Fibroblast of mammary gland (primary cell): ENCODE results near the gene CDC25B.

Source experiments
- DNase-seq: peaks from one replicate; pipeline ENCODE4 v3.0.0-alpha.2; 2010; ENCODE audit warnings: low read depth
- H3K4me3 ChIP-seq: 2 replicates; pipeline ENCODE4 v1.5.1; 2011; ENCODE audit warnings: low read depth, mild to moderate bottlenecking, low read length, moderate library complexity; ENCODE audit not compliant: control insufficient read depth
- TF ChIP-seq, protein P1 (sequence below): conservative IDR thresholded peaks from 2 replicates; pipeline ENCODE4 v1.5.1; 2011; ENCODE audit warnings: low read depth, low read length, inconsistent platforms; ENCODE audit not compliant: control insufficient read depth, insufficient read depth

Gene CDC25B

DNA sequence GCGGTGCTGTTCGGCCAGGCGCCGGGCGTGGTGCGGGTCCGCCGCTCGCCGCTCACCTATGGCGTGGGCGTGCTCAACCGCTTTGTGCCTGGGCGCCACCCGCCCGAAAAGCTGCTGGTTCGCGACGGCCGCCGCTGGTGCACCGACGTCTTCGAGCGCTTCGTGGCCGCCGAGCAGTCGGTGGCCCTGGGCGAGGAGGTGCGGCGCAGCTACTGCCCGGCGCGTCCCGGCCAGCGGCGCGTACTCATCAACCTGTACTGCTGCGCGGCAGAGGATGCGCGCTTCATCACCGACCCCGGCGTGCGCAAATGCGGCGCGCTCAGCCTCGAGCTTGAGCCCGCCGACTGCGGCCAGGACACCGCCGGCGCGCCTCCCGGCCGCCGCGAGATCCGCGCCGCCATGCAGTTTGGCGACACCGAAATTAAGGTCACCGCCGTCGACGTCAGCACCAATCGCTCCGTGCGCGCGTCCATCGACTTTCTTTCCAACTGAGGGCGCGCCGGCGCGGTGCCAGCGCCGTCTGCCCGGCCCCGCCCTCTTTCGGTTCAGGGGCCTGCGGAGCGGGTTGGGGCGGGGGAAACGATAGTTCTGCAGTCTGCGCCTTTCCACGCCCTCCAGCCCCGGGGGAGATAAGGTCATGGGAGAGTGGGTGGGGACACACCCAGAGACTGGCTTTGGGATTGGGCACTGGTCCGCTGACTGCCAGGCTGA, 44.3 kb upstream of the CDC25B start:
- no peak for DNase-seq
- TF ChIP-seq, protein P1, sequence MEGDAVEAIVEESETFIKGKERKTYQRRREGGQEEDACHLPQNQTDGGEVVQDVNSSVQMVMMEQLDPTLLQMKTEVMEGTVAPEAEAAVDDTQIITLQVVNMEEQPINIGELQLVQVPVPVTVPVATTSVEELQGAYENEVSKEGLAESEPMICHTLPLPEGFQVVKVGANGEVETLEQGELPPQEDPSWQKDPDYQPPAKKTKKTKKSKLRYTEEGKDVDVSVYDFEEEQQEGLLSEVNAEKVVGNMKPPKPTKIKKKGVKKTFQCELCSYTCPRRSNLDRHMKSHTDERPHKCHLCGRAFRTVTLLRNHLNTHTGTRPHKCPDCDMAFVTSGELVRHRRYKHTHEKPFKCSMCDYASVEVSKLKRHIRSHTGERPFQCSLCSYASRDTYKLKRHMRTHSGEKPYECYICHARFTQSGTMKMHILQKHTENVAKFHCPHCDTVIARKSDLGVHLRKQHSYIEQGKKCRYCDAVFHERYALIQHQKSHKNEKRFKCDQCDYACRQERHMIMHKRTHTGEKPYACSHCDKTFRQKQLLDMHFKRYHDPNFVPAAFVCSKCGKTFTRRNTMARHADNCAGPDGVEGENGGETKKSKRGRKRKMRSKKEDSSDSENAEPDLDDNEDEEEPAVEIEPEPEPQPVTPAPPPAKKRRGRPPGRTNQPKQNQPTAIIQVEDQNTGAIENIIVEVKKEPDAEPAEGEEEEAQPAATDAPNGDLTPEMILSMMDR = no peak
- H3K4me3 ChIP-seq = no peak overlapping the region

DNA sequence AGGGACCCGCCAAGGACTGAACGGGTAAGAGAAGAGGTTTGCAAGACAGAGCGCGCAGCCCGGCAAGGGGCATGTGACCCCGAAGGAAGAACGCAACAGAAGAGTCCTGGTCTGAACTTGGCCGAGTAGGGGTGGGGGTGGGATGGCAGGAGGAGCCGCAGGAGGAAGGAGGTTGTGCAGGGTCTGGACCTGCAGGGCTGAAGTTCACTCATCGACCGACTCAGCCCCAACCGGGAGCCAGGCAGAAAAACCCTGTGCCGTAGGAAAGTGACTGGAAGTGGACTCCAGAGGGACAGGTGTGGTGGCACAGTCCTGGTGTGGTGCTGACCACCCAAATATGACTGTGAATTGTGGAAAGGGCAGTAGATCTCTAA, 43.7 kb upstream of the CDC25B start:
- TF ChIP-seq, protein P1 = no peak
- DNase-seq = no peak
- H3K4me3 ChIP-seq = no peak overlapping the region

DNA sequence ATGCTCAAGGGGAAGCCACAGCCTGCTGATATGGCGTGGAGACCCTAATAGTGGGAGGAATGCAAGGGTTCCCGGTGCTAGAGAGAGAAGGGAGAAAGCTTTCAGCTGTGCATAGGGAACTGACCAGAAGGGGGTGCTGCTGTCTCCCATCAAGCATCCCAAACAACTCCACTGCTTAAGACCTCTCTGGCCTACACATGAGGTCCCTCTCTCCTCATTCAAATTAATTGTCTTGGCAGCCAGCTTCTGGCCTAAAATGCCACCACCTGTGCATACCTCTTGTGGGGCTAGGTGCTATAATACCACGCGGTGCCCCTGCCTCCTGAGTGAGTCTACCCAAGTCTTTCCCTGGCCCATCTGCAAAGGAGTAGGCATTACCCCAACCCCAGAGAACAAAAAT, 43.0 kb upstream of the CDC25B start:
- TF ChIP-seq, protein P1 = peak; percentile 94
- peak; percentile 82 for DNase-seq
- no peak overlapping the region for H3K4me3 ChIP-seq

DNA sequence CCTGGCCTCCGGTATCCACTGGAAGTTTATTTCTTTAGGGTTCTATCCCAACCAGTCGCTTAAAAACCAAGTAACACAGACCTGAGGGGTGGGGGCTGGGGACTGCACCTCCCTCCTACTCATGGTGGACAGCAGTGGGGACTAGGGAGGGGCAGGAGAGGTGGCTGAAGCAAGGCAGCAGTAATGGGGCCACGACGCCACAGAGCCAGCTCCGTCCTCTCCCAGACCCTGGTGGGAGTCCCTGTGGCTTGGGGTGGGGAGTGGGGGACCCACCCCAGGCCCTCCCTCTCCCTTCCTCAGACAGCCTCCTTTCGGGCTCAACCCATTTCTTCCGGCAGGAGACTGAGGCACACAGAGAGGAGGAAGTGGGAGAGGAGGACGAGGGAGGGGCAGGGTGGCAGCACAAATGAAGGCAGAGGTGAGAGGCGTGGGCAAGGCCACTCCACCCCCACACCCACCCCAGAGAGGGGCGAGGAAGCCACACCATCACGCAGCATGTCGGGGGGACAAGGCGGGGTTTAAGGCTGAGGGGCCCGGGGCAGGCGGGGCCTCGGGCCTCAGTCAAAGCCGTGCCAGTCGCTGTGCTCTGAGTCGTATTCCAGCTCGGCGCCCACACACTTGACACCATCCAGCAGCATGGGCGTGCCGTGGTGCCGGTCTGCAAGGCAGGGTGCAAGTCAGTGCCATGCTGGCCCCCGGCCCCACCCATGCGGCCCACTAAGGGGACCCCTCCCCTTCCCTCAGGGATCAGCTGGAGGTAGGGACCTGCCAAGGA, 42.4 kb upstream of the CDC25B start:
- no peak for DNase-seq
- TF ChIP-seq, protein P1 = no peak
- H3K4me3 ChIP-seq = no peak overlapping the region

DNA sequence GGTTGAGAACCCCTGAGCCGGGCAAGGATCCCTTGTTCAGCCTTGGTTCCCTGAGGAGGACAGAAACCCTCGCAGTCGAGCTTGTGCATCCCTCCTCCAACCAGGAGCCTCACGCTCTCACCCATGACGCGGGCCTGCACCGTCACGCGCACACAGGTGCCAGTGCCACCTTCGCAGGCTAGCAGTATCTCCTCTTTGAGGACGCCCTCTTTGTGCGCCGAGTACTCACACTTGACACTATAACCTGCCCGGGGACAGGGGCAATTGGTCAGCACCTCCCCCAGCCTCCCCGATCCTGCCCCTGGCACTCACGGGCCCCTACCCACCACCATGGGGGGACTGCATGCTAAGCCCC, 41.9 kb upstream of the CDC25B start:
- no peak overlapping the region for H3K4me3 ChIP-seq
- DNase-seq = no peak
- TF ChIP-seq, protein P1 = no peak

DNA sequence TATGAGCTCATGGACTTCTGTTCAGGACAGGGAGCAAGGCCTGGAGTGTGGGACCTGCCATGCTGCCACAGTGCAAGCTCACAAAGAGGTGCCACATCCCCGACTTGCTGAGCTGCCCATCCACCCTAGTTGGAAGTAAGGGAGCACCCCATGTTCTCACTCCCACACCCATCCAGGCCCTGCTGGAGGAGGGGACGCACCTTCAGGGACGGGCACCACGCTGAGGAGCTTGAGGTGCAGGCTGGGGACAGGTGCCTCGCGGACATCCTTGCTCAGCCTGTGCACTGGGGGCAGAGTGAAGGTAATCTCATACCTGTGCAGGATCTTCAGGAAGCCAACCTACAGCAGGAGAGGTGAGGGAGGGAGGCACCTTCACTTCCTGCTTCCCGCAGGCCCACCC, 40.8 kb upstream of the CDC25B start:
- TF ChIP-seq, protein P1 = no peak
- H3K4me3 ChIP-seq = no peak overlapping the region
- no peak for DNase-seq
